ENCODE measurements around the gene LRRTM2.
A peak's percentile ranks its signal among the peaks of the same experiment; 100 is the strongest.

The LRRTM2 gene

DNA sequence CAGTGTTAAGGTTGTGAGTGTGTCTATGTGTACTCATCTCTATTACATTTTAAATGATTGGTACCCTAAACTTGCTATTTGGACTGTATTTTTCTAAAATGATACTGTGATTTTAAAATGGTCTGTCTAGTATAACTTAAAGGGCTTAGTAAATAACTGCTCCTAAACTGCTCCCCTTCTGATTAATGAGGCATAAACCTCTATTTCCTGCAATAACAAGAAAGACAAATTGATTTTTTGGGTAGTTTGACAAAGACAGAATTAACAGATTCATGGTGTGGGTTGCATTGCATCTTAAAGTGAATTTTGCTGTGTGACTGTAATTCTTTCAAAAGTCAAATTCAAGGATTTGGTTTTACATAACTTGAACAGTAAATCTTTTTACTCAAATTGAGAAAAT lies 8.1 kb upstream of the LRRTM2 start:
- DNase-seq (ENCODE audit: low read depth, low spot score) = no peak

DNA sequence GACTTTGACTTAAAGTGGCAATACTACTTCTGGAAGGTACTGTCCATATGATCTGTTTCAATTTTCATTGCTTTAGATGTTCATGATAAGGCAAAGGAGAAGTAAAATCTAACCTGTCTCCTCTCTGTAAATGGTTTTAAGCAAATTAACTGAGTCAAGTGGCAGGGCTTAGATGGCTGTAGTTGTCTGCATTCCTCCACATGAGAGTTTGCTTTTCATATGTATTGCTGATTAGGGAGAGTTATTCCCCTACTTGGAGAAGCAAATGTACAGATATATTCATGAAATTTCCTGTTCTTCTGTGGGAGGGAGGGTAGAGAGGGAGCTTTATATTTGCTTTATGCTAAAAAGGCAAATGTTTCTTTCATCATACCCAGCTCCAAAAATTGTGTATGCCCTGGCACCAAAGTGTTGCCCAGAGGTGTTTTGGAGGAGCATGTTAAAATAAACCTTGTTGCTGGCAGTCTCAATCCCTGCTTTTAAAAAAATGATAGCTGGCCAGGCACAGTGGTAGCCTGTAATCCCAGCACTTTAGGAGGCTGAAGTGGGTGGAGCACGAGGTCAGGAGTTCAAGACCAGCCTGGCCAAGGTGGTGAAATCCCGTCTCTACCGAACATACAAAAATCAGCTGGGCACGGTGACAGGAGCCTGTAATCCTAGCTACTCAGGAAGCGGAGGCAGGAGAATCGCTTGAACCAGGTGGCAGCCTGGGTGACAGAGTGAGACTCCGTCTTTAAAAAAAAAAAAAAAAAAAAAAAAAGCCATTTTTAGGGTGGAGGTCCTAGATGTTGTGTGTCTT lies 3.5 kb upstream of the LRRTM2 start:
- DNase-seq (ENCODE audit: low read depth, low spot score) = no peak

DNA sequence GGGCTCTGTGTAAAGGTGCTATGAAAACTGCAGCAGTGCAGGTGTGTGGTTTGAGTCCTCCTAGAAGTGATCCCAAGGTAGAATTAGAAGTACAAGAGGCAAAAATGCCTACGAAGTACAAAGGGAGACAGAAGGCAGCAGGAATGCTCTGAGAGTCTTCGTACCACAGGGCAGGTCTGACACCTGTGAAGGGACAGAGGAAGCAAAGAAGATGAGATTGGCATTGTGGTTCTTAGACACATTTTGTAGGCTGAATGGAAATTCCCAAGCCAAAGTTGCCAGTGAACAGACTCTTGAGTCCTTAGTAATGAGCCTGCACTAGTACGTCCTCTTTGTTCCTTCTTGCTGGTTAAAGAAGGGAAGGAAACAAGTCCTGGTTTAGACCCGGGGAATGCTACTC lies 1.7 kb upstream of the LRRTM2 start:
- DNase-seq (ENCODE audit: low read depth, low spot score) = no peak

DNA sequence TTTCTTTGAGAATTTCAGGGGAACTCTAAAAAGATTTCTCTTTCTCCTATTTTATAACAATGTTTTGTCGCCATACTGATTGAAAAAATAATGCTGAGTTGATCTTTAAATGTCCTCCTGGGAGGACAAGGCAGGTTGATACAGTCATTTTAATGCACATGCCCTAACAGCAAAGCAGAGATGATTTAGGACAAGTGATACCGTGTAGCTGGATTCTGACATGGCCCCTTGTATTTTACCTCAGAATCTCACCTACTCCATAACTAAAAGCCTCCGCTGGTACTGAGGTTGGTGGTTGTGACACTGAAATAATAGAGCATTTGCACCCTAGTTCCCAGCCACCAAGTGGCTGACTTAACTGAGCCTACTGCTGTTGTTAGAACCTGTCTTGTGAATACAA lies 811 bp upstream of the LRRTM2 start:
- DNase-seq (ENCODE audit: low read depth, low spot score) = no peak

DNA sequence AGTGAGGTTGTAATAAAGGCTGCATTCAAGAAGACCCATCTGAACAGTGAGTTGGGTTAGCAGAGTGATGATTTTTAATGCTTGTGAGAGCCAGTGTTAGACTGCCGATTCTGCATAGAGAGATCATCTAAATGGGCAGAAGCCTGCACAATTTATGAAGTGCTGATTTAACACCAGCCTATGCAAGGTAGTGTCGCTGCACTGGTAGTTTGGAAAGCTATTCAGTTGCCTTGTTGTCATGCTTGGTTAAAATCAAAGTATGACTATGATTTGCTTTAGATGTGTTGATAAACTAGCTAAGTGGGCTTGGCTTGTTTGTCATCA lies 379 bp upstream of the LRRTM2 start:
- no peak for DNase-seq (ENCODE audit: low read depth, low spot score)

DNA sequence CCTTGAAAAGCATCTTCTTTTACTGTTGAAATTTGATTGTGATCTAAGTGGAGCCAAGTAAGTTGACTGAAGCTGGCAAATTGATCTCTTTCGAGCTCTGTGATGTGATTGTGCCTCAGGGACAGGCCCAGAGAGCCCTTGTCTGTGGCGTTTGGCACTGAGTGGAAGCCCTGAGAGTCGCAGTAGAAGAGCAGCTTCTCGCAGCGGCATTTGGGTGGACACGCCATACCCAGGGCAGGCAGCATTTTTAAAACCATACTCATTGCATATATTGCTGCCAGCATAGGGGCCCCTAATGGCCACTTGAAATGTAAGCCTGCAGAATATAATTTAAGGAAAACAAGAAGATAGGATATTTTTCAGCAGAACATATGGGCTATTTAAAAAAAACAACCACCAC lies 894 bp downstream of the LRRTM2 start:
- peak; percentile 45 for DNase-seq (ENCODE audit: low read depth, low spot score)

DNA sequence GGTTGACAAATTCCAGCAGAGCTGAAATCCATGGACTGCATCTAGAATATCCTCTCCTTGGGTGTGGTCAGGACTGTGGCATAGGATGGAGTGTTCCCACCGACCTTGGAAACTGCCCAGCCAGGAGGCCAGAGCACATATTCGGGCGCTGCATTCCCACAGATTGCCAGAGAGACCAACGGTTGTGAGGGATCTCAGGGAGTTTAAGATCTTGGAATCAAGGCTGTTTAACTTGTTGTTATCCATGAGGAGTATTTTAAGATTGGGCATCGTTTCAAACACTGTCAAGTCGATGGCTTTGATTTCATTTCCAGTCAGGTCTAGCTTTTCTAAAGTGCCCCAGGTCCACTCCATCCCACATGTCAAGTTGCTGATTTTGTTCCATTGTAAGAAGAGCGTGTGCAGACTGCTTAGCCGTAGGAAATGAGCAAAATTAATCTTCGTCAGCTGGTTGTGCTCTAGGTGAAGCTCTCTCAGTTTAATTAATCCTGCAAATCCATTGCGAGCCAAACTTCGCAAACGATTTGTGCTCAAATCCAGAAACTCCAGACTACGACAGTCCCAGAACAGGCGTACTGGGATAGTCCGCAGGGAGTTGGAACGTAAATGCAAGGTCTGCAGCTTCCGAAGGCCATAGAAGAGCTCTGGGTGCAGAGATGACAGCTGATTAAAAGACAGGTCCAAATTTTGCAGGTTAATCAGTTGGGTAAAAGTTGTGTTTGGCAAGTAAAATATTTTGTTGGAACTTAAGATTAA lies 1.5 kb downstream of the LRRTM2 start:
- peak; percentile 44 for DNase-seq (ENCODE audit: low read depth, low spot score)

DNA sequence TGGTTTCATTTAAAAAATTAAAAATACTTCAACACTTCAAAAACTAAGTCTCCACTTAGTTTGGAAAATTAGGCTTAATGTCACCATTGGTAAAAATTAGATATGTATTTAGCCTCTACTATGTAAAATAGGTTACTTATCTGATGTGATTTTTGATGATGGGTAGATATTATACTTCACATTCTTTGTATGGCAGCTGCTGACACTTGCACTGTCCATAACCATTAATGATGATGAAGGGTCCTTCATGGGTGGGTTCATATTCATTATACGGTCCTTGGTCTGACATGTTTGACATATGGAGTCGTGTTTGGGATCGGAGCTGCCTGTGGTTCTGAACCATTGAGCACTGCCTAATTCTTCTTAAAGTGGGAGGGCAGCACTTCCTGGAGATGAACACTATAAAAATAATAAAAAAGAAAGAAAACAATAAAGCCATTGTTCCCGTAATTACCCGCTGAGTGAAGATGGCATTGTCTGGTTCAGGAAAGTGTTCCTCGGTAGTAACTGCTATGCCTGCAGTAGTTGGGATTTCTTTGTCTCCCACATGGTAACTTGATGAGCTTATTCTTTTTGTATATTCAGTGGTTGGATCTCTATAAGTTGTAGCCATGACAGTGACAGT lies 2.2 kb downstream of the LRRTM2 start:
- no peak for DNase-seq (ENCODE audit: low read depth, low spot score)

DNA sequence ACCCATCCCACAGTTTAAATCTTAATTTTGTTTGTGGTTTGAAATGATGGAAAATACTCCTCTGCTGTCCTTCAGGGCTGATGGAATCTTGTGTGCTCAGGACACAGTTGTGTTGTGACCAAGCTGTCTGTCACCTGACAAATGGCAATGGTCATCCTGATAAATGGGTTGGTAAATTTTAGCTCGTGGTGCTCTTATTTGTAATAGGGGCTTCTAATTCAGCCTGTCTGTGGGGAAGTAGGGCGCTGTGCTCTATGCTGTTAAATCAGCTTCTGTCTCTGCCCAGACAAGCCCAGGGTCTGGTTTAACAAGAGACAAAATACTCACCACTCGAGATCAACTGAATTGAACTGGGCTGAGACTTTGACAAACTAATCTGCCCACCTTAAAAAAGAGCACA lies 4.5 kb downstream of the LRRTM2 start:
- DNase-seq (ENCODE audit: low read depth, low spot score) = peak; percentile 50

DNA sequence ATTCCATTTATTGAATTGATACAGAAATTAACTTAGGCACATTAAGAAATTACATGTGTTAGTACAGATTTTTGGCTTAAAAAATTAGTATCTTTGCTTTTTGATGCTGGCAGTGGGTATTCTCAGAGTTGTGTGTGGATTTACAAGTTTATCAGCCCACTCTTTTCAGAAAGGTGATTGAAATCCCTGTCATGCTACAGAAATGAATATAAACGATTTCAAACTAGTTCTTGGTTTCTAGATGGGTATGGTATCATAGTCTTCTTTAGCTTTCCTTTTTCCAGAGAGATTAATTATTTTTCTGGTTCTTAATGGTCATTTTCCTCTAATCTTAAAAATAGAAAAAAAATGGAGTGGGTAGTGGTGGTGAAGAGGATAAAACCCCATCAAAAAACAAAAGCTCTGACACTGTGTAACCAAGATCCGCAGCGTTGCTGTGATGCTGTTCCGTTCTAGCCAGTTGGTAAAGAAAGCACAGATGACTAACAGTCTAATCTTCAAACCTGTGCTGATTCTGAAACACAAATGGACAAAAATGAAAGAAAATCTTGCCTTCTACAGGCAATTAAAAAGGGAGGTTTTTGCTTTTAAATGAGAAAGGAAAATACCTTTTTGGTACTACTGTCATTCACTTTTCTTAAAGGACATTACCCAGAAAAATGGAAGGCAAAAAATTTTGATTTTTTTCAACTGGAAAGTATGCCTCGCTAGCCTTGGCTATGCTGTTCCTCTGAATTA lies 5.2 kb downstream of the LRRTM2 start:
- peak; percentile 72 for DNase-seq (ENCODE audit: low read depth, low spot score)

DNA sequence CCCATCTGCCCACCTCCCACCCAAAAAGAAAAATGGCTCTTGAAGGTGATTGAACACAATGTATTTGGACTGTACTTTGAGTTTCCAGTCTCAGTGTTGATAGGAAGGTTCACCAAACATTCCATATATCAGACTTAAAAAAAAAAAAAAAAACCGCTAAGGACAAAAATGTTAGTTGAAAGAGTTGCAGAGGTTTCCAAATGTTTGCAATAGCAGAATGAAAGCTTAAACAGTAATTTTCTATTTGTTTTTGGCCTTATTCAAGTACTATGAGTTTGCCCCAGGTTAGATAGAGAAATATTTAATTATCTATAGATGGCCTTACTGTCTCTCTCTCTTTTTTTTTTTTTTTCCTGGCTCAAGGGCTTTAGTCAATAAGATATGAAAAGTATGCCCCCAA lies 6.1 kb downstream of the LRRTM2 start:
- no peak for DNase-seq (ENCODE audit: low read depth, low spot score)

DNA sequence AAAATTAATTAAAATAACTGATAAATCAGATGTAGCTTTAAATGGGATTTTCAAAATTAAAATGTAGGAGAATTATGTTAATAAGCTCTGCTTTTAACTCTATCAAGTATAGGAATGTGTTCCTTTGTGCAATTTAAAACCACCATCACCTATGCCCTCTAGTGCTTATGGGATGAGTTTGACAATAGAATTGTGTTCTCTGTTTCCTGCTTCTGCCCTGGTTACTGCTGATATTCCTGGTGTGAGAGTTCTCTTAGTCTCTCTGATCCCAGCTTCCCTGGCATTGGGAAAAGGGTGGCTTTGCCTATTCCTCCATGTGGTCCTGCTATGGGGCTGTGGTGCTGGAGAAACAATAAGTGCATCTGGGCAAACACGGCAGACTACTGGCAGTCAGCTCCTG lies 8.1 kb downstream of the LRRTM2 start:
- DNase-seq (ENCODE audit: low read depth, low spot score) = no peak

DNA sequence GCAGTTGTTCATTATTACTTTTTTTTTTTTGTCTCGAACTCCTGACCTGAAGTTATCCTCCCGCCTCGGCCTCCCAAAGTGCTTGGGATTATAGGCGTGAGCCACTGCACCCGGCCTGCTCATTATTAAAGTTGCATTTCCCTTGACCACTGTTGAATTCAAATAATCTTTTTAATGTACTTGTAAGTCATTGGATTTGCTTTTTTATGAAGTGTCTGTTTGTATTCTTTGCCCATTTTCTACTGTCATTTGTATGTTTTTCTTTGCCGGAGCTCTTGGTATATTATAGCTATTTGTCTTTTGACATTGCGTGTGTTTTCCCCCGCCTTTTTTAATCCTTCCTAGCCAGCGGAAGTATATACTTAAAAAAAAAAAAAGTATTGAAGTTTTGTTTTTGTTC lies 22.0 kb downstream of the LRRTM2 start:
- no peak for DNase-seq (ENCODE audit: low read depth, low spot score)

DNA sequence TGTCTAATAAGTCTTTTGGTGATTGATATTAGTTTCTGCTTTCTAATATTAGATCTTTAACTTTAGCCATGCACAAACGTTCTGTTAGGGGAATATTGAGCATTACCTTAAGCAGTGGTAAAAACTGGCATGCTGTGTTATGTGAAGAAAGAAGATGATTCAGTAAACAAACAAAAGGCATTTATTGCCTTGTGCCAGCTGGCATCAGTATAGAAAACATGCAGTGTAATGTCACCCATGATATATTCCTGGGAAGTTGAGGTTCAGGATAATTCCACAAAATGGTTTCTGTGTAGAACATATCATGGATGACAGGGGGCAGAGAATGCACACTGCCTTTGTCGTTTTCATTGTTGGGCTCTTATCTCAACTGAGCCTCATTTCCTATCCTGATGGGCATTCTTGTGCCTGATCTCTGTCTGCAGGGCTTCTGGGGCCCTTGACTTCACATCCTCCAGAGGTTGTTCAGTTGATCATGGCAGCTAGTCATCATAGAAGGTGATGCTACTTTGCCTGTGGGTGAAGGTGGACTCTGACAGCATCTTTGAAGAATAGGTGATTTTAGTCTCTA lies 24.2 kb downstream of the LRRTM2 start:
- DNase-seq (ENCODE audit: low read depth, low spot score) = no peak

DNA sequence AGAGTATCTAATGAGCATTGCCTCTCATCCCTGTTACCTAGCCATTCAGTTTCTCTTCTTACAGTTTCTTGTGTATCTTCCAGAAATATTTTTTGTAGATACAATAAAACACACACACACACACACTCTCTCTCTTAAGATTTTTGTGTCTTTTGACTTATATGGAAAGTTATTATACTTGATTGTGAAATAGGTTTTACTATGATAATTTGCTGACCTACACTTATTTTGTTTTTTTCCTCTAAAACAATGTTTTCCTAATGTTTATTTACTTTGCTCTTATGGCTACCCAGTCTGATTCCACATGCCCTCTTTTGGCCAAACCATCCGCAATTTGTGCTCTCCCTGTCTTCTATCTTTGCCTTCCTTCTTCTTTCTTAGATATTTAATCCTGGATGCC lies 25.3 kb downstream of the LRRTM2 start:
- no peak for DNase-seq (ENCODE audit: low read depth, low spot score)

DNA sequence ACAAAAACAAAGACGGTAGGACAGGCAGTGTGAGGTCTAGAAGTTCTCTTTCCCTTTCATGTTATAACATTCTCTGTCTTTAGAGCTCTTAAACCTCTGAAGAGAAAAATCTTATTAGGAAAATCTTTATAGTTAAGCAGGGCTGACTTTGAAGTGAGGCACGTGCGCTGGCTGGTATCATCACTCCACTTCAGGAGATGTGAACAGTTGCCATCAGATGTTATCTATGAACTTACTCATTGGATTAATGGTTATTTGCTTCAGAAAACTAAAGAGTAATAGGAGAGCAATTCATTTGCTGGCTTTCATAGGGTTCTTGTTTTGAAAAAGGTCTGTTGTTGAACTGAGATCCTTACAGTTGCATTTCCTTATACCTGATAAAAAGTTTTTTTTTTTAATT lies 25.7 kb downstream of the LRRTM2 start:
- DNase-seq (ENCODE audit: low read depth, low spot score) = no peak

DNA sequence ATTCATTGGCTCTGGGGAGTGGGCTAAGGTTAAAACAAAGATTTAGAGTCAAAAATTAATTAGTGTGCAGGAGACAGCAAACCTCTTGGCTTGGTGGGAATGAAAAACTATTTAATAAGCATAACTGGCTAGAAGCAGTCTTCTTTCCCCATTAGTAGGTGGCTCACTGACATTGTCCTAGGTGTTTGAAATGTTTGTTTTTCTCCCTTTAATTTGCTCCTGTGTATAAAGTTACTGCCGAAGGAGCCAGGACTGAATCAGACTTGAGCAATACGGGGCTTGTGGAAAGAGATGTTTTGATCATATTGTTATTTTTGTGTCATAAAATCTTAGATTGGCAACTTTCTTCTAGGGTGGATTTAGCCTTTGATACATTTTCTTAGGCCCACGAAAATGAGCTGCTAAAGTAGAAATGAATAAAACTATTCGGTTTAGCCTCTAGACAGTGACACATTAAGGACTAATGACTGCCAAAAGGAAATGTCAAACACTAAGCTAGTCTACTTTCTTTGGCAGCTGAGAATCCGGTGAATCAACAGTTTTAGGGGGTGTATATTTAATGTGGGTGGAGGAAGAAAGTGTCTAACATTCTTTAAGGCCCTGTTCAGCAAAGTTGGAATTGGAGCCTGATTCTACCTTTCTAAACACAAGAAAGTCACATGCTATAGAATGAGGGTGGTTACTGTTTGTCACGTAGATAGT lies 30.2 kb downstream of the LRRTM2 start:
- peak; percentile 86 for DNase-seq (ENCODE audit: low read depth, low spot score)

DNA sequence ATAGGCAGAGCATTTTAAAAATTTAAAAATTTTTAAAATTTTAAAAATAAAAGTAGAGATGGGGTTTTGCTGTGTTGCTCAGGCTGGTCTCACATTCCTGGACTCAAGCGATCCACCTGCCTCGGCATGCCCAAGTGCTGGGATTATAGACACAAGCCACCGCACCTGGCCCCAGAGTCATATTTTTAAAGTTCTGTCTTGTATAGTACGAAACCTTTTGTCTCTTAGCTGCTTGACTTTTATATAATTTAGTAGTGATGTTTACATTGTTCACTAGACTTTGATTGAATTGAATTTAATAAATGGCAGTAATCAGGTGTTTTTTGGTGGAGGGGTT lies 31.0 kb downstream of the LRRTM2 start:
- no peak for DNase-seq (ENCODE audit: low read depth, low spot score)

DNA sequence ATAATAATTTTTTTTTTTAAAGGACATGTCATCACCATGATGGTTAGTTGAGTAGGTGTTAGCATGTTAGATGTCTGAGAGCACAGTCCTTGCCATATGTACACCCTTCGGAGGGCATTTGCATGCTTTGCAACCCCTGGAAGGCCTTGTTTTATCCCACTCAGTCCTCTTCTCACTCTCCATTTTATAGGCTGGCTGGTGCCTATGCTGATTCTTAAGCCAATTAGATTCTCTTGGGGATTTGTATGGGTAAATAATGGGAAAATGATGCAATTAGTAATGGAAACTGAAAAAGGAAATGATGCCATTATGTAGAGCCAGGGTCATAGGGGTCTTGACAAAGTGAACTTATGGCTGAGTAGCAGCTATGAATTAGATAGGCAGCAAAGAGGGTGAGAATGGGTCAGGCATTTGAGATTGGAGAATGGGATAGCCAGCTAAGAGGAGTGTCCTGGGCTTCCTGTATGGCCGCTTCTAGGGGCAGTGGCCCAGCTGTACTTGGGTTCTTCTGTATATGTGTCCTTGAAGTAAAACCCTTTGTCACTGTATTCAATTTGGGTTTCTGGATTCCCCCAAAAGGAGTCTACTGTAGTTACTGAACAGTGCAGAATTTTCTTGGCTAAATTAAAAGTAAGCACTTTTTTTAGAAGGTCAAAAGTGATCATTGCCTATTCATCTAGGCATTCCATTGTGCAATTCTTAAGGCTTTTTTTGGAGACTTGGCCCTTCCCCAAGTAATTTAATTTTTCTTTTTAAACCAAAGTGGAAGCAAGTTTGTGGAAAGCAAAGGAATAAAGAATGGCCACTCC lies 31.6 kb downstream of the LRRTM2 start:
- no peak for DNase-seq (ENCODE audit: low read depth, low spot score)

DNA sequence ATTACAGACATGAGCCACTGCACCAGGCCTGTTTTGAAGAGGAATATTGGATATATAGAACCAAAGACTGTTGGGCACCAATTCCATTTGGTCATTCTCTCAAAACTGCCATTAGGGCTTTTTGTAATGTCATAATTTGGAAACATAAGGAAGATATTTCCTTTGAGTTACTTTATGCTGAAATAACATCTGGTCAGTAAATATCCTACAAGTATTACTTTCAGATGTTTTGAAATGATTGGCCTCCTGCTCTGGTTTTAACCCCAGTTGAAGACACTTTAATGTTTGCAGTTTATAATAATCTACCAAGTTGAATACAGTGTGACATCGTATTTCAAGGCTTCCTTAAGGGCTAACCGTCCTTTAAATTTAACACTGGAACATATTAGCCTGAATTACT lies 33.6 kb downstream of the LRRTM2 start:
- no peak for DNase-seq (ENCODE audit: low read depth, low spot score)

DNA sequence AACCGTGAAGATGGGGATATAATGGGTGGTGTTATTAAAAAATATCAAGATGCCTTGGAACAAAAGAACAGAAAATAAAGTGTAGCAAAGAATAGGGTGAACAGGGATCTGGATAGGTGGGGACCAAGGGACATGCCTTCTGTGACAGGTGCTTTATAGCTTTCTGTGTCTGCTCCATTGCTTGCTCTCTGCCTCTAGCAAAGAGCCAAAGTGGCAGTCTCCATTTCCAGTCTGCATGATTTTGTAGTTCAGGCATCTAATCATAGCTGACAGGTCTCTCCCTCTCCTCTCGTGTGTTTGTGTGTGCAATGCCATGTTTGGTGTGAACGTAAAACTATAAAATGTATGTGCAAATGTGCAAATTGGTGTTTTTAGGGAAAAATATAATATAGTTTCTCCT lies 35.0 kb downstream of the LRRTM2 start:
- DNase-seq (ENCODE audit: low read depth, low spot score) = no peak

Data from astrocyte of the hippocampus (primary cell).